ENCODE data around the gene MCRIP1.
"Not testable (repeated sequence)": the region's sequence is repeated elsewhere in the genome, so short reads cannot be mapped to it uniquely, and the experiment has no call there.

MCRIP1 gene

GRCh38 chr17:81840826-81841778 lies 8.0 kb upstream of the MCRIP1 start:
- FAIRE-seq, result no peak

- FAIRE-seq, result not testable (repeated sequence)
Observed at GRCh38 chr17:81840059-81840458, 7.0 kb upstream of the MCRIP1 start.

GRCh38 chr17:81839301-81839700 lies 6.2 kb upstream of the MCRIP1 start:
- no peak for FAIRE-seq

- FAIRE-seq, result no peak
Observed at GRCh38 chr17:81838753-81839255, 5.7 kb upstream of the MCRIP1 start.

- FAIRE-seq, result no peak
Observed at GRCh38 chr17:81837641-81838040, 4.5 kb upstream of the MCRIP1 start.

GRCh38 chr17:81834831-81835267 lies 1.8 kb upstream of the MCRIP1 start, which contains the start of gene PPP1R27:
TSS of gene PPP1R27 (minus strand) at chr17:81835050. CDS start at chr17:81834953, 97 bp downstream.
- no peak for FAIRE-seq

- no peak for FAIRE-seq
Observed at GRCh38 chr17:81833921-81834830, 1.1 kb upstream of the MCRIP1 start.

GRCh38 chr17:81832608-81833159 lies 407 bp downstream of the MCRIP1 start:
- no peak for FAIRE-seq

GRCh38 chr17:81831957-81832607 lies 1.0 kb downstream of the MCRIP1 start:
- FAIRE-seq, result no peak

GRCh38 chr17:81831563-81831956 lies 1.5 kb downstream of the MCRIP1 start:
- no peak for FAIRE-seq

GRCh38 chr17:81829858-81830257 lies 3.2 kb downstream of the MCRIP1 start:
- FAIRE-seq, result no peak

GRCh38 chr17:81828656-81829055 lies 4.4 kb downstream of the MCRIP1 start:
- no peak for FAIRE-seq

GRCh38 chr17:81825841-81826466 lies 7.1 kb downstream of the MCRIP1 start:
- no peak for FAIRE-seq

- no peak for FAIRE-seq
Observed at GRCh38 chr17:81824595-81824994, 8.5 kb downstream of the MCRIP1 start.

GRCh38 chr17:81823820-81824550 lies 9.1 kb downstream of the MCRIP1 start:
- no peak for FAIRE-seq

- no peak for FAIRE-seq
Observed at GRCh38 chr17:81822996-81823819, 9.9 kb downstream of the MCRIP1 start.

GRCh38 chr17:81822312-81822637 lies 10.8 kb downstream of the MCRIP1 start:
- FAIRE-seq, result no peak

GRCh38 chr17:81821603-81822311 lies 11.3 kb downstream of the MCRIP1 start:
- no peak for FAIRE-seq

- no peak for FAIRE-seq
Observed at GRCh38 chr17:81821147-81821546, 11.9 kb downstream of the MCRIP1 start.

GRCh38 chr17:81819708-81820107 lies 13.4 kb downstream of the MCRIP1 start:
- no peak for FAIRE-seq

Data from colon (tissue), 2 donors.